Measurements from ENCODE around the gene GRHL3.

GRHL3 gene

DNA sequence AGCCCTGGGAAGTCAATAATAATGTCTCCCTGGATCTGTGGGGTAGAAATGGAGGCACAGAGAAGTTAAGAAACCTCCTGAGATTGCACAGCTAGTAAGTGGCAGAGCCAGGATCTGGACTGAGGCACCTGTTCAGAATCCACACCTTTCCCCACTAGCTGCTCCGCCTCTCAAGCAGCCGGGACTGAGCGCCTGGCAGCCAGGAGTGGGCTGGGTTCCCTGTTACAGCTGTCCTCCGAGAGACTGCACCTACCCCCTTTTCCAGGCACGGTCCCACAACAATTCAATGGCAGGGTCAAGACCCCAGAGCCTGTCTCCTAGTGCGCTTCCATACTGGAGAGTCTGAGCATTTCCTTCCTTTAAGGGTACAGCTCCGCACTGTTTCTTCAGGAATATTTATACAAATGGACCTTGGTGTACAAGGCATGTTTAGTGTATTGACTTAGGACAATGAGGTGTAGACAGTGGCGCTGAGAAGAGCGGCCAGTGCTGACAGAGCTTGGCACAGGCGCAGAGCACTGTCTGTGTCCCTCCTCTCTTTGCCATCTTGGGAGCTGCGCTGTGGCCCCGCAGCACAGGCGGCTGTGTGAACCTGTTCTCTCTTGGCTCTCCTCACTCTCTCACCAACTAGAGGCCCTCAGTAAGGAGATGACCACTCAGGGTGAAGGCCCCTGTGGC lies 24.4 kb downstream of the GRHL3 start:
- Histone ChIP-seq H3K36me3 (ENCODE audit: control insufficient read depth, insufficient read depth, low read length) (no peaks in the 10 kb centered on the region), H3K27ac (no peak overlapping the region), H3K4me1 (no peaks in the 10 kb centered on the region), H3K79me2 (no peaks in the 10 kb centered on the region), H2AFZ (no peak overlapping the region), H3K9me3 (ENCODE audit: control insufficient read depth, low read length) (no peaks in the 10 kb centered on the region), H3K4me2 (ENCODE audit: low read length) (no peak overlapping the region), H3K27me3 (ENCODE audit: control insufficient read depth, insufficient read depth, low read length) (no peaks in the 10 kb centered on the region), H3K4me3 (ENCODE audit: low read depth, low read length) (no peak overlapping the region), H3K9ac (no peak overlapping the region)
- no peak for TF ChIP-seq CTCF (IDR thresholded peaks at IDR 0.05)

- no peaks in the 10 kb centered on the region for H3K36me3 ChIP-seq (ENCODE audit: control insufficient read depth, insufficient read depth, low read length)
- H3K27me3 ChIP-seq (ENCODE audit: control insufficient read depth, insufficient read depth, low read length): no peaks in the 10 kb centered on the region
- no peak for TF ChIP-seq CTCF (IDR thresholded peaks at IDR 0.05)
- H3K4me3 ChIP-seq (ENCODE audit: low read depth, low read length): no peak overlapping the region
- H3K79me2 ChIP-seq: no peaks in the 10 kb centered on the region
- H3K9ac ChIP-seq: no peak overlapping the region
- no peak overlapping the region for H3K27ac ChIP-seq
- H3K9me3 ChIP-seq (ENCODE audit: control insufficient read depth, low read length): no peaks in the 10 kb centered on the region
- H3K4me2 ChIP-seq (ENCODE audit: low read length): no peak overlapping the region
- H3K4me1 ChIP-seq: no peaks in the 10 kb centered on the region
- H2AFZ ChIP-seq: no peak overlapping the region
Observed at GRCh38 chr1:24344090-24344742, 25.1 kb downstream of the GRHL3 start.

DNA sequence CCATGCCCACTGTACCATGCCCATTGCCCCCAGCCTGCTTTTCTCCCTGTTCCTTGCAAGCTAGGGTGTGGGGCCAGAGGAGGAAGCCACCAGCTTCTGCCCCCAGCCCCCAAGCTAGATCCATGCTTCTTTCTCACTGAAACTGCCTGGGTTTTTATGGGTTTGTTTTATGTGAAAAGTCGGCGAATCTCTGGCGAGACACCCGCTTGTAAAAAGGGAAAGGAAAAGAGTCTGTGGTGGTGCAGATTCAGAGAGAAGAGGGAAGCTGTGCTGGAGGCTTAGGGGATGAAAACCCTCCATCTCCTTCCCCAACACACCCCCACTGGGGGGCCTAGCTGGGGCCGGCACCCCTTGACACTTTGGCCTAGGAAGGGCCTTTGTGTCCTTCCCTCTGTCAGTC lies 26.2 kb downstream of the GRHL3 start:
- no peaks in the 10 kb centered on the region for H3K79me2 ChIP-seq
- no peaks in the 10 kb centered on the region for H3K4me1 ChIP-seq
- H3K4me3 ChIP-seq (ENCODE audit: low read depth, low read length): no peak overlapping the region
- no peak overlapping the region for H3K4me2 ChIP-seq (ENCODE audit: low read length)
- no peaks in the 10 kb centered on the region for H3K9me3 ChIP-seq (ENCODE audit: control insufficient read depth, low read length)
- no peak overlapping the region for H2AFZ ChIP-seq
- H3K27me3 ChIP-seq (ENCODE audit: control insufficient read depth, insufficient read depth, low read length): no peaks in the 10 kb centered on the region
- no peak overlapping the region for H3K27ac ChIP-seq
- no peak overlapping the region for H3K9ac ChIP-seq
- TF ChIP-seq CTCF (IDR thresholded peaks at IDR 0.05): no peak
- H3K36me3 ChIP-seq (ENCODE audit: control insufficient read depth, insufficient read depth, low read length): no peaks in the 10 kb centered on the region

DNA sequence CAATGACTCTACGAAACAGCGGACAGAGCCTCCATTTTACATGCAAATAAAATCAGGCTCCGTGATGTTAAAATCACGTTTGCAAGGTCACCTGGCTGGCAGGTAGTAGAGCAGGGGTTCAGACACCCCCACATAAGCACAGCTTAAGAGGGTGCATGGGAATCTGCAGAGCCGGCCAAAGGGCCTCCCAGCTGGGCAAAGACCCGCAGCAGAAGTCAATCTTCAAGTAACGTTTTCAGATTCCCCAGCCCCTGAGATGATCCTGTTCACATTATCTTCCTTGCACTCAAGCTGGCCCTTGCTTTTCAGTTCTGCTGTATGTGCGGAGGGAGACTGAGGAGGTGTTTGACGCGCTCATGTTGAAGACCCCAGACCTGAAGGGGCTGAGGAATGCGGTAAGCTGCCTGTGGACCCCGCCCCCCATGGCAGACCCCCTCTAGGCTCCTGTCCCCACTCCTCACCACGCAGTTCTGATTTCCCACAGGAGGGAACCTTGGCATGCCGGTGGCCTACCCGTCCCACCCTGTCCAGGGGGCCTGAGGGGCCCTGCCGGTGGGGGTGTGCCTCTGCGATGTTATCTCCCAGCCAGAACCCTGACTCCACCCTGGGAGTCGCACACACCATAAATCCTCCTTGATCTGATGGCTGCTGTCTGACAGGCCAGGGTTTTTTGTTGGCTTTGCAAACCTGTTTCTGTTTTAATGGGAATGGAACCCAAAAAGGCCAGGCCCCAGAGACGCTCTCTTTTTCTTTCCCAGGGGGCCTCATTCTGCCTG lies 28.2 kb downstream of the GRHL3 start:
- Histone ChIP-seq H3K27me3 (ENCODE audit: control insufficient read depth, insufficient read depth, low read length) (no peaks in the 10 kb centered on the region), H3K4me1 (no peaks in the 10 kb centered on the region), H3K27ac (no peak overlapping the region), H3K4me2 (ENCODE audit: low read length) (no peak overlapping the region), H3K9me3 (ENCODE audit: control insufficient read depth, low read length) (no peaks in the 10 kb centered on the region), H2AFZ (no peak overlapping the region), H3K4me3 (ENCODE audit: low read depth, low read length) (no peak overlapping the region), H3K9ac (no peak overlapping the region), H3K36me3 (ENCODE audit: control insufficient read depth, insufficient read depth, low read length) (no peaks in the 10 kb centered on the region), H3K79me2 (no peaks in the 10 kb centered on the region)
- TF ChIP-seq CTCF (IDR thresholded peaks at IDR 0.05): no peak
